Activated CD8-positive, alpha-beta memory T cell treated with anti-CD3 and anti-CD28 coated beads, Interleukin-2, amount 50 U/mL, for 24 hours (primary cell): ENCODE data around the gene GOLGA3.

ENCODE experiments used
- DNase-seq: peaks from one replicate; pipeline ENCODE4 v3.0.0-alpha.2; 2020; ENCODE audit errors: extremely low read depth

Gene GOLGA3

DNA sequence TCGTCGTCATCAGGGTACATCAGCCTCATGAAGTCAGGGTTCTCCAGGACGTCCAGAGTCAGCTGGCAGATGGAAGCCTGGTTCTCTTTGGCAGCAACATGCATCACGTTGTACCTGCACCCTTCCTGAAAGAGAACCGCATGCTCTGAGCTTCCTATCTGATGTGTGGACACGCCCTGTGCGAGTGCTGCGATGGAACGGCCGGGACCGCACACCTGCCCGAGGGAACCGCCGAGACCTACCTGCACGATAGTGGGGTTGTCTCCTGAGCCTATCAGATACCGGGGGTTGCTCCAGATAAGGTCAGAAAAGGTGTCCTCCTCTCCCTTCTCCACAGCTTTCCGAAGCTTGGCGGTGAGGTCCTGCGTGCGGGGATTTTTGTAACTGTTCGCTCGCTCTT, 80.8 kb downstream of the GOLGA3 start:
- no peak for DNase-seq

DNA sequence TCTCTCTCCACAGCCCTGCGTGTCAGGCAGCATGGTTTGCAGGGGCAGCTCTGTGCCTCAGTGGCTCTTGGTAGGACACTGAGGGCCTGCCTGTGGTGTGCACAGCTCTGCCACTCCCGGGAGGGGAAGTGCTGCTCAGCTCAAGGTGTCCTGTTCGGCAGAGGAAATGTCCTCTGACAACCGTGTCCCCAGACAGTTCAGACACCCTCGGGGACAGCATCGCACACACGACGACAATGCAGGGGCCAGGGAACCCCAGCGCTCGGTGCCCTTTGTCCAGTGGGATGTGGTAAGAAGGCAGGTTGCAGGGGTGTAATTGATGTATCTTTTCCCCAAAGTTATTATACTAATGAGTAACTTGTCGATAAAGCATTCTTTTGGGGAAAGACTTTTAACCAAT, 81.3 kb downstream of the GOLGA3 start:
- no peak for DNase-seq

DNA sequence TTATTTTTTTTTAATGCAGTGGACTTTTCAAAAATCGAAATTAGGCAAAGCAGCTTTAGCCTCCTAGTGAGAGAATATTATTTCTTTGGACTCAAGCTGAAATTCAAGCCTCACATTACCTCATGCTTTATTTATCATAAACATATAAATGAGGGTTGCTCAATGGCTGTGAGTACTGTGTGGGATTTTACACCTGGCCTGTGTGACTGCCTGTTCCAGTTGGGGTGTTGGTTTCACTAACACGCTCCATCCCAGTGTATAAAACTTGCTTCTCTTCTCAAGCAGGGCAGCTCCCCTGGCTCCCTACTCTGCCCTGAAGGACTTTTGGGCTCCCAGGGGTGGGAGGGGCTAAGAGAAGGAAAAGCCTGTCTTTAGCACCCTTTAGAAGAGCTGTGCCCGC, 82.1 kb downstream of the GOLGA3 start:
- DNase-seq, result no peak

DNA sequence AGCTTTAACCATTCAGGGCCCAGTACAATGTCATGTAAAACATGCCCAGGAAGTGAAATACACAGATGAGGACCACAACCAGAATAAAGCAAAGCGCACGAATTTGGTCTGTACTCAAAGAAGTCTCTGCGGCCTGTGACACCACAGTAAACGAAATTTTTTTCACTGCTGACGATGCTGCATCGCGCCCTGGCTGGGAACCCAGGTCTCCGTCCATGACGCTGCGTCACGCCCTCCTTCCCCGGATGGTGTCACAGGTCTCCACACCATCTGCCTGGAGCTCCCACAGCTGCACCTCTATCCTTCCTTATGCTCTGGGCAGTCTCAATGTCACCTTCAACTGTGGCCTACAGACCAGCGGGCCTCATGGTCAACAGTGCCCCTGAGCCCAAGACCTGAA, 84.8 kb downstream of the GOLGA3 start:
- no peak for DNase-seq

DNA sequence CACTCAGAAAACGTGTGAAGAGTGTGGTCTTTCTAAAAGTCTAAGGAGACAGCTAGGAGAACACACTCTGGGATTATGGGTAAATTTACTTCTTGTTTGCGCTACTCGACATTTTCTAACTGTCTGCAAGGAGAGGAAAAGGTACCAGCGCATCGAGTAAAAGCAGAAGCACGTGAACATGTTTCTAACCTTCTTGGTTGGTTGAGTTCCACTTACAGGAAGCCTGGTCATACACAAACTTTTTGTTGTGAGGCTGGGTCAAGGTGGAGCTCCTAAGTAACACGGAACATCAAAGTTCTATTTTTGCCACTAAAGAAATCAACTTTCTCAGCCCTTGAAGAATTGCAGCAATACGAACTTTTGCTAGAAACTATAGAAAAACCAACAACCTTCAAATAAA, 87.0 kb downstream of the GOLGA3 start:
- DNase-seq, result no peak

DNA sequence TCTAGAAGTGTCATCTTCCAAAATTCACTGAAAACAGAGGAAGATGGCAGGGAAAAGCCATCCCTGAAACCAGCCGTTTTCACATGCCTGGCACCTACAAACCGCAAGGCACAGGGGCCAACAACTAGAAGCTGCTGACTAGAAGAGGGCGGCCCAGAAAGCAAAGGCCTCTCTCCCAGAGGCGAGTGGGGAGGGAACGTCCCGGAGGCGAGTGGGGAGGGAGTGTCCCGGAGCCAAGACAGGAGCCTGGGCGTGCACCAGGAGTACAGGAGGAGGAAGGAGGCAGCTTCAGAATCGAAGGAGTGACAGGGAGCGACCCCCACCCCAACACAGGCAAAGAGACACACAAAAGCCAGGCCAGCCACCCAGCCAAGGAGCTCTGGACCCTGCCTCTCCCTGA, 88.0 kb downstream of the GOLGA3 start:
- no peak for DNase-seq

DNA sequence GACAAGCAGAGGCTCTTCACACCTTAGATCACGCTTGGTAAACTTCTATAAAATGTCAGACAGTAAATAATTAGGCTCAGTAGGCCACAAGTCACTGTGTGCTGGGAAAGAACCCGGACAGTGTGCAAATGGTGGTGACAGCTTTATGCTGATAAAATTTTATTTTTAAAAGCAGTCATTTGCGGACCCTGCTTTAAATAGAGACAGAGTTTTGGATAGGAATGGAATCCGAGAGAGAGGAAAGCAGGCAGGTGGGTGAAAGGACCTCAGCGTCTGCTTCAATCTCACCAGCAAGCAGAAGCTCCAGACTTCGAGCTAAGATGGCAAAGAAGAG, 88.4 kb downstream of the GOLGA3 start:
- no peak for DNase-seq

DNA sequence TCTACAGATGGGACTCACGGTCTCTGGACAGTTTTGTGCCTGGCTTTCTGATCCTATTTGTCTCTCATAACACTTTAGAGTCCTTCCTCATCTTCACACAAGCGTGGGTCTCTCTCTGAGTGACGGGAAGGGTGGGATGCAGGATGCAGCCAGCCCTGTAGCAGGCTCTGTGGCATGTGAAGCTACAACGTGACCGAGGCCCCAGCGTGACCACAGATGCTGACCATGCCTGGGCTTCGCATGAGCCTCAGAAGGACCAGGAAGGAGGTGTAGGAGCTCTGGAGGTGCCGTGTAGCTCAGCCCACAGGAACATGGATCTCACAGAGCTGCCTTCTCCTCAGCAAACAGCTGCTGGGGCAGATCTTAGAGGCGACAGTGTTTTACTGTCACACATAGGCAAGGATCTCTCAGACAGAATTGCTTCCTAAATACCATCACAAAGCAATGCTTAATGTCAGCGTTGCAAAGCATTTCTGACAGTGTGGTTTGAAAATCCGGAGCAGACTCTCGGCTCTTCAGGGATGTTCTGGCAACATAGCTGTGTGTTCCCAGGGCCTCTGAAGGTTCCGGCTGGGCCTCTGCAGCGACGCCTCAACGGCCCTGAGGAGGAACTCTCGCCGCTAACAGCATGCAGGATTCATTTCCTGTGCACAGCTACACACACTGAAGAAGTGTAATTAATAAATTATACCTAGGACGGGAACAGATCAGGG, 88.9 kb downstream of the GOLGA3 start:
- DNase-seq, result no peak

DNA sequence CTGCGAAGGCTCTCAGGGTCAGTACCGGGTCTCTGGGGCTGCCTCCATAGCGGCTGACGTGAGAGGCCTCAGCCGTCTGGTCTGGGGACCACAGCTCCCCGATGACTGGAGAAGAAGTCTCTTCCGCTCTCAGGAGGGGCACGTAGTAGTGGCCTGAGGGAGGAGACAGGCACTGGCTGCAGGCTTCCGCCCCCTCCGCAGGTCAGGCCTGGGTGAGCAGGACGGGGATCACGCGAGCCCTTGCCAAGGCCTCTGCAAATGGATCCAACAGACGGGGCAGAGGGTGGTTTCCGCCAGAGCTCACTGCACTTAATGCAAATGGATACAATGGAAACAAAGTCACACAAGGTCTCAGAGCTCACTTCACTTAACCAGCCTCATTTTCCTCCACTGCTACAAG, 91.8 kb downstream of the GOLGA3 start:
- DNase-seq, result no peak

DNA sequence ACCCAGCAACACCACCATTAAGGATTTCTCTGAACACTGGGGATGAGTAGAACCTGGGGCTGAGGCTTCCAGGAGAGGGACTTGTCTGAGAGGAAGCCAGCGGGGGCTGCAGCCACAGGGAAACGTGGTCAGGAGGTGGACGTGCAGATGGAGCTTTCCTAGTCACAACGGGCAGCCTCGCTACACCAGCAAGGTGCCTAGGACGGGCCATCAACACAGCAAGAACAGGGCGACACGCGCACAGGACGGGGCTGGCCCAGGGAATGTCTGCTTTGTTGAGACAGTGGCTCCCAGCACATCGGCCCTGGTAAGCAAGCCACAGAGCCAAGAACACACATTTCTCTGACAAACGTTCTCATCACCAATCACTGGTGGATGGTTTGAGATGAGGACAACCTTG, 92.3 kb downstream of the GOLGA3 start:
- no peak for DNase-seq

DNA sequence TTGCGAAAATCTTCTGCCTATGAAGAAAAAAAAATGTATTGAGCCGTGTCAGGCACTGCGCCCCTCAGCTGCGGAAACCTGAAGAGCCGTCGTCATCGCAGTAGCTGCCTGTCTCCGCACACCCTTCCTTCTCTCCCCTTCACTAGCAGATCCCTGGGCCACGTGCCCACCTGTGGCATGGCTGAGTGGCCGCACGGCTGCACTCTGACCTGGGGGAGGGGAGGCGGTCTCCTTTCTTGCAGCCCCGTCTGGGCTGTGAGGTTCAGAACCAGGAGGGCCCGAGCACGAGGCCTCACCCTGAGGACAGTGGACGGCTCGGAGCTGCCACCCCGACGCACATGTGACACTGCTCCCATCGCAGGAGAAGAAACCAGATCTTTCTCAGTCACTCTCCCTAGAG, 93.2 kb downstream of the GOLGA3 start:
- no peak for DNase-seq

DNA sequence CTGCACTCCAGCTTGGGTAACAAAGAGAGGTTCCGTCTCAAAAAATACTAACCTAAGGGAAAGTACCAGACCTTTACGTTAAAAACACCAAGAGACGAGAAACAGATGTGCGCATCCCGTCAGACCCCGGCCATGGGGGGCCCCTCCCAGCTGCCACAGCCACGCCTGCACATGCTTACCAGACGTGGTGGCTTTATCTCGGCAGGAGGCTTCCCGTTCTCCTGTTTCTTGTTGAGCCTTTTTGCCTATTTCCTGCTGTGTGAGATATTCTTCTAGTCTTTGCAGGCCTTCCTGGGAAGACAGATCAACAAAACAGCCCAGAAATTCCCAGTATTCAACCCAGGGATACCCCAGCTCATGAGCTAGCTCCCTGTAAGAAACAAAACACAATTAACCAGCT, 94.5 kb downstream of the GOLGA3 start:
- no peak for DNase-seq

DNA sequence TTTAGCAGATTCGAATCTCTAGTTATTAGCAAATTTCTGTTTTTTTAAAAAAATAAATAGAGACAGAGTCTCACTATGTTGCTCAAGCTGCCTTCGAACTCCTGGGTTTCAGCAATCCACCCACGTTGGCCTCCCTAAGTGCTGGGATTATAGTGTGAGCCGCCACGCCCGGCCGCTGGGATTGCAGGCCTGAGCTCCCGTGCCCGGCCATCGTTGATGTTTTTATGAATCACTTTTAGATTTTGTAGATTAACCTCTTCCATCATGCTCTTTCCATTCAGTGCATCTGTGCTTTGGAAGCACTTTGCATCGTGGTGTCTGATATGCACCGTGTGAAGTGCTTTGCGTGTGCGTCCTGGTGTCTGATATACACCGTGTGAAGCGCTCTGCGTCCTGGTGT, 97.1 kb downstream of the GOLGA3 start:
- no peak for DNase-seq

DNA sequence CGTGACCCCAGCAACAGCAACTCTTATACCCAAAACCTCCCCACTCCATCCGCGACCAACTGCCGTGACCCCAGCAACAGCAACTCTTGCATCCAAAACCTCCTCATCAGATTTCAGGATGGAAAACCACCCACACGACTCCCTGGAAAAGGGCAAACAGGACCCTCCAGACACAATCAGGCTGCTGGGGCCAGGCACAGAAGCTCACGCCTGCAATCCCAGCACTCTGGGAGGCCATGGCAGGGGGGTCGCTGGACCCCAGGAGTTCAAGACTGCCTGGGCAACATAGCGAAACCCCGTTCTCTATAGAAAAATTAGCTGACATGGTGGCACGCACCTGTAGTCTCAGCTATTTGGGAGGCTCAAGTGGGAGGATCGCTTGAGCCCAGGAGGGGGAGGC, 98.3 kb downstream of the GOLGA3 start:
- no peak for DNase-seq

DNA sequence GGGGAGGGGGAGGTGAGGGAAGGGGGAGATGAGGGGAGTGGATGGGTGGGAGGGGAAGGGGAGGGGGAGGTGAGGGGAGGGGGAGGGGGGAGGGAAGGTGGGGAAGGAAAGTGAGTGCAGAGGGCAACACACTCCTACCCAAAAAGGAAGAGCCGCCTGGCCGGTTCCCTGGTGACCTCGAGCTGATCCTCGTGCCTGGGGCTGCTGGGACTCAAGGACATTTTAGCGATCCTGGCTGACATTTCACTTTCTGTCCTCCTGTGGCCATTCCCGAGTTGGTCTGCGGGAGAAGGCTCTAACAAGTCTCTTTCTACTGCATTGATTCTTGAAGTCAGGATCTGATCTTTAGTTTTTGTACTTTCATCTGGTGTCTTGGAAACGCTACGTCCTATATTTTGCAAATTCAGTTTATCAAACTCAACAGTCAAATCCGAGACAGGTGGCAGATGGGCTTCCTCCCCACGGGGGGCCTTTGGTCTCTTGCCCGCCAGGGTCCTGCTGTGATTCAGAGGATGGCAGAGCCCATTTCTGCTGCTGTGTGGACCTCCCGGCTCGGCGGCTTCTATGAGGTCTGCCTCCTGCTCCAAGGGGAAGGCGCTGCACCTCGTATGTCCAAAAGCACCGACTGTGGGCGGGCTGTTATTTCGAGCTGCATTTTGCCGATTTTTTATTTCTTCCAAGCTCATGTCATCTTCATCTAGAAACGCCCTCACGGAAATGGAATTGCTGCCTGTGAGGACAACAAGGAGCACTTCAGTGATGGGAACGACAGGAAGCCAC, 98.9 kb downstream of the GOLGA3 start:
- DNase-seq, result no peak

DNA sequence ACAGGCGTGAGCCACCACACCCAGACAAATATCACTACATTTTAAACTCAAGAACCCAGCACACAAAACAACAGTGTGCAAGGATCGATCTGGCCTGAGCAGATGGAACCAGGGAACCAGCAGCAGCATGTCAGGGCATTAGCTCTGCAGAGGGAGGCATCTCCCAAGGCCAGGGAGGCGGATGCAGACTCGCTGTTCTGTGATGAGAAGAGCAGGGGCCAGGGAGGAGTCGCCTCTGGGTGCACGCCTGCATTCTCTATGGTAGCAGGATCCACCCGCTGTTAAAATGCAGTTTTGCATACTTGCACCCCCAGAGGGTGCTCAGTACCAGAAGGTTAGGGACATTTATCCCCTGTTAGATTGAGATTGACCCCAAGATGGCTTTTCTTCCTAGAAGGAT, 100.2 kb downstream of the GOLGA3 start:
- DNase-seq, result no peak

DNA sequence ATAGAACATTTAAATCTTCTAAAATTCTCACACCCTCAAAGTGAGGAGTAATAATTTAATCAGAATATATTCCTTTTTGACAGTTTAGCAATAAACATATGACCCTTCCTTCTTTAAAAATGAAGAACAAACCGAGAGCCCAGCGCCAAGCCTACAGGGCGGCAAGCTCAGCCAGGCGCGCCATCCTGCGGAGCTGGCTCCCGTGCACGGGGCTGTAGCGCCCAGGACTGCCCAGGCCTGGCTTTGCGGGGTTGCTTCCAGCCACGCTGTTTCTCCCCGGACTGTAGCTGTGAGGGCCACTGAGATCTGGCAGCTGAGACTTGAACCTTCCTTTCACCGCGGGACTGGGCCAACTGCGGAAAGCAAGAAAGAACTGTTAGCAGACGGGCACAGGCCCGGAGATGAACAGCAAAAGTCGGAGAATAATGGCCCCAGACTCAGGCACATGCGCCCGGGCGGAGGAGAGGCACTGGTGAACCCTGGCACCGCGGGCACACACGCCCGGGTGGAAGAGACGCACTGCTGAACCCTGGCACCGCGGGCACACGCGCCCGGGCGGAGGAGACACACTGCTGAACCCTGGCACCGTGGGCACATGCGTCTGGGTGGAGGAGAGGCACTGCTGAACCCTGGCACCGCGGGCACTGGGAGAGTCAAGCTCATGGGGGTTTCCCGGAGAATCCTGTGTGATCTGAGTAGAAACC, 101.4 kb downstream of the GOLGA3 start:
- no peak for DNase-seq

DNA sequence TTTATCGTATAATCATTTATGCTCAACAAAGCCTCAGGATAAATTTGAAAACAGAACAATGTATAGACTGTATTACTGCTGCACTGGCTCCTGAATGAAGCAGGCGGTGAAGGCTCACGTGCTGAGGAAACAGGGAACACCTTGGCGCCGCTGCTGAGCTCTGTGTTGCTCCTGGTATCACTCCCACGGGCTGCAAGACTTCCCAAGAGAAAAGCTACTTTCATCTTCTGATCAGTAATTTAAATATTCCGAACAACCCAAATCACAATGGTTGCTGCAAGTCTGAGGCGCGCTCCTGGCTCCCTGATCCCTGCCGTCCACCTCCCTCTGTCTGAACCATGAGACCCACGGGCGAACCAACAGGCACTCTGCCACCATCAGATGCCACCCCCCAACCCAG, 102.3 kb downstream of the GOLGA3 start:
- no peak for DNase-seq

DNA sequence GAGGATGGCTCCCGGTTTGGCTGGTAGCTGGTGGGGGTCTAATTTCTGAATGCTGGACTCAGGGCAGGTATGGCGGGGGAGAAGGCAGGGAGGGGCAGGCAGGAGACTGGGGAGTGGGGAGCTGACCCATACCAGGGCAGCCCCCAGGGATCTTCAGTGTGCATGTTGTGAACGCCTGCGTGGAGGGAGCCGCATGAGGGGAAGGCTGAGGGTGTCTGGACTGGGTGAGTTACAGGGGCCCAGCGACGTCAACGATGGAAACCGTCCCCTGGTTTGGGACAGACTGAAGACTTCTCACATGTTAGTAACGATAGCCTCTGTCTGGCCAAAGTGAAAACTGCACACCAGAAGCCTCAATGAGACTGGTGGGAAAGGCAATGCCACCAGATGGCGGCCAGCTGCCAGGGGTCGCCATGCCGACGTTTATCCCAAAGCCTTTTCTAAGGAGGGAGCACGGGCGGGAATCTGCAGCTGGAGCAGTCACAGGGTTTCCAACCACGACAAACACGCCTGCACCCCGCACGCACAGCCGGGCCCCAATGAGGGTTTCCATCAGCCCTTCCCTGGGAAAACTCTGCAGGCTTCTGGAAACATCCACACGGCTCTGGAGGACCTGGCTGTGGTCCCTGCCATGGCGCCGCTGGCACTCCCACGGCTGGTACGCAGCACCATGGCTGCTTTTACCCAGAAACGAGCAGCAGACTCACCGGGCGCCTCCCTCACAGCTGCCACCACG, 104.0 kb downstream of the GOLGA3 start:
- no peak for DNase-seq

DNA sequence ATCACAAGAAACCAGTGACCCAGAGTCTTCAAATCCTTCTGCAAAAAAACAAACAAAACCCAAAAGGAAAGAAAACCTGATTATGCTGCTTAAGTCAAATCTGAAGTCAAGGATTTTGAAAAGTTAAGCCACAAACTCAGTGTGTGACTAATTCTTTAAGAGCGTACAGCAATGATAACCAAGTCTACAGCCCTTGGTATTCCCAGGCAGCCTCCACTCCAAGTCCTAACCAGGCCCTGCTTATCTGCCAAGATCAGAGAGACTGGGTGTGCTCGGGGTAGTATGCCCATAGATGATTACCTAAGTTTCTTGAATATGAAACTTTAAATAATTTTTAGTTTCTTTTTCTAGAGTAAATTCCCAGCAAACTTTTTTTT, 104.9 kb downstream of the GOLGA3 start:
- DNase-seq, result no peak

DNA sequence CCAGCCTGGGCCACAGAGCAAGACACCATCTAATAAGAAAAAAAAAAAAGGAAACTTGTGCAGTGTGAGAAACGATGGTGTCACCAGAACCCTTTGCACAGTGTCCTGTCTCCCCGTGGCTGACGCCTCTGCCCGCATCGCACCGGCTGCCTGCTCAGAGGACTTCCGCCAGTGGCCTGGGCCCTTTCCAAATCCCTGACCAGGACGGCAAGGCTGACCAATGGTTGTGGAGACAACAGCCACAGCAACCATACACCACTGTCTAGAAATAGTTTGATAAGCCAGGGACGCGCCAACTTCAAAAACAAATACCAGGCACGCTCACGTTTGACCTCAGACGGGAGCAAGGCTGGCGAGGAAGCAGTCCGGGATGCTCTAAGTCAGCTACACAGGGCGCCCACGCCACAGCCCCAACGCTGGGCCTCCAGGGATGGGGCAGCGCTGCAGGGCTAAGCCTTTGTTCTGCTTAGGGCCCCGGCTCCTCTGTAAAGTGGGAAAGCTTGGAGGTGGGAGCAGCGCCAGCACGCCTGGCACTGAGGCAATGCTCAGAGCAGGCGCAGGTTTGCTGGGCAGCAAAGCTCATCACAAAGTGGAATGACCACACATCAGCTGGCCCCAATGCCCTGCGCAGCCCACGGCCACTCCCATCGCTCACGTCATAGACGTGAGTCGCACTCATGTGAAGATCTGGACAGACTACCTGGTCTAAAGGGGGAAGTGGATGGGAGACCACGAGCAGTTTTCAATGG, 105.5 kb downstream of the GOLGA3 start:
- DNase-seq, result no peak
